ENCODE results near the gene ATRIP.

The ATRIP gene

GRCh38 chr3:48429960-48430707 lies 16.4 kb upstream of the ATRIP start, which contains the start of gene PLXNB1:
Gene PLXNB1, minus strand, starts transcription at chr3:48430086. Its CDS starts 5,475 bp downstream, at chr3:48424611.
- TF ChIP-seq CTCF (IDR thresholded peaks at IDR 0.05) = no peak
- DNase-seq (ENCODE audit: low spot score) = no peak
- Histone ChIP-seq H3K27ac (peak within 1 kb of the TSS; percentile 97 to 99), H3K4me3 (peak within 1 kb of the TSS; percentile 97)

- Histone ChIP-seq H3K4me3 (no peak overlapping the region), H3K27ac (peak overlapping the region; percentile 97 to 99)
- DNase-seq (ENCODE audit: low spot score) = no peak
- no peak for TF ChIP-seq CTCF (IDR thresholded peaks at IDR 0.05)
These were observed 15.8 kb upstream of the ATRIP start for GRCh38 chr3:48430708-48431101.

GRCh38 chr3:48431224-48432029 lies 15.1 kb upstream of the ATRIP start:
- DNase-seq (ENCODE audit: low spot score) = no peak
- H3K27ac ChIP-seq = peak overlapping the region; percentile 97 to 99

GRCh38 chr3:48432411-48433371 lies 13.8 kb upstream of the ATRIP start:
- H3K27ac ChIP-seq = peak overlapping the region; percentile 9 to 83
- TF ChIP-seq CTCF (IDR thresholded peaks at IDR 0.05) = no peak
- no peak for DNase-seq (ENCODE audit: low spot score)
- peak overlapping the region; percentile 43 for H3K4me3 ChIP-seq

More at GRCh38 chr3:48431224-48432029, 15.1 kb upstream of the ATRIP start:
- no peak overlapping the region for H3K4me3 ChIP-seq
- no peak for TF ChIP-seq CTCF (IDR thresholded peaks at IDR 0.05)

- H3K4me3 ChIP-seq = peak overlapping the region; percentile 43
- no peak for TF ChIP-seq CTCF (IDR thresholded peaks at IDR 0.05)
- DNase-seq (ENCODE audit: low spot score) = no peak
- H3K27ac ChIP-seq = peak overlapping the region; percentile 40 to 83
These were observed 12.9 kb upstream of the ATRIP start for GRCh38 chr3:48433472-48434118.

GRCh38 chr3:48434591-48435222 lies 11.8 kb upstream of the ATRIP start:
- no peak for DNase-seq (ENCODE audit: low spot score)
- no peak for TF ChIP-seq CTCF (IDR thresholded peaks at IDR 0.05)
- peak overlapping the region; percentile 40 to 83 for H3K27ac ChIP-seq
- H3K4me3 ChIP-seq = no peak overlapping the region
